IMR-90 (cell line): ENCODE measurements around the gene OTUD5. TPM values are rescaled to one million over a fixed set of nuclear protein-coding genes. Genes with fewer than 3 reads are reported as not detected.

Source experiments
- ATAC-seq: fragments of 200-7000 bp; cut with Tn5 transposase; 2 replicates; pipeline ENCODE4 v1.9.1; 2020; ENCODE audit warnings: low read depth, mild to moderate bottlenecking, moderate library complexity
- BruUV-seq: library from RNA; stranded (reverse); fragments of 400-500 nt; replicated peaks from 2 replicates; lab custom pipeline; 2021; lab: Mats Ljungman, UMichigan
- CTCF ChIA-PET: fragments of 300-600 bp; formaldehyde crosslinking; extraction: SDS; loops from one replicate; lab custom pipeline; 2021; ENCODE audit warnings: antibody characterized with exemption; lab: Yijun Ruan, JAX
- POLR2A ChIA-PET: fragments of 300-600 bp; sonication (Branson Sonifier 250); formaldehyde crosslinking; loops from one replicate; lab custom pipeline; 2022; ENCODE audit warnings: antibody characterized with exemption; ENCODE audit not compliant: unreplicated experiment; lab: Charles Lee
- DNase-seq: peaks from one replicate; pipeline ENCODE4 v3.0.0; 2013
- H2AFZ ChIP-seq: replicated peaks from 2 replicates; pipeline ENCODE3; 2013; ENCODE audit warnings: low read length, mild to moderate bottlenecking; ENCODE audit not compliant: poor library complexity
- H2AK5ac ChIP-seq: 2 replicates; pipeline ENCODE4 v1.6.1; 2013; ENCODE audit warnings: low read depth, low read length, inconsistent platforms
- H2AK9ac ChIP-seq: replicated peaks from 2 replicates; pipeline ENCODE3; 2013; ENCODE audit warnings: mild to moderate bottlenecking, low read depth, low read length, moderate library complexity; ENCODE audit not compliant: poor library complexity
- H2BK120ac ChIP-seq: 2 replicates; pipeline ENCODE4 v1.6.1; 2013; ENCODE audit warnings: low read depth, low read length, inconsistent platforms
- H2BK15ac ChIP-seq: 3 replicates; pipeline ENCODE4 v1.6.1; 2013; ENCODE audit warnings: low read depth, low read length, inconsistent platforms
- H2BK20ac ChIP-seq: 2 replicates; pipeline ENCODE4 v1.6.1; 2013; ENCODE audit warnings: low read depth, mild to moderate bottlenecking, inconsistent platforms, low read length, moderate library complexity
- H2BK5ac ChIP-seq: 2 replicates; pipeline ENCODE4 v1.6.1; 2013; ENCODE audit warnings: mild to moderate bottlenecking, low read depth, low read length, inconsistent platforms; ENCODE audit not compliant: poor library complexity, severe bottlenecking
- H3K14ac ChIP-seq: replicated peaks from 2 replicates; pipeline ENCODE4 v1.6.1; 2013; ENCODE audit warnings: low read depth, low read length, inconsistent platforms
- H3K18ac ChIP-seq: 2 replicates; pipeline ENCODE4 v1.6.1; 2013; ENCODE audit warnings: low read depth, low read length, control low read depth
- H3K23ac ChIP-seq: 2 replicates; pipeline ENCODE4 v1.6.1; 2013; ENCODE audit warnings: low read depth, low read length, inconsistent platforms
- H3K27ac ChIP-seq: 2 replicates; pipeline ENCODE4 v1.5.1; 2013; ENCODE audit warnings: mild to moderate bottlenecking, control low read depth, low read length; ENCODE audit not compliant: insufficient read depth
- H3K27me3 ChIP-seq: 2 replicates; pipeline ENCODE4 v1.6.1; 2013; ENCODE audit warnings: low read length; ENCODE audit not compliant: control insufficient read depth, insufficient read depth
- H3K36me3 ChIP-seq: 2 replicates; pipeline ENCODE4 v1.6.1; 2013; ENCODE audit warnings: low read length, mixed read lengths; ENCODE audit not compliant: control insufficient read depth, insufficient read depth
- H3K4ac ChIP-seq: 2 replicates; pipeline ENCODE4 v1.6.1; 2013; ENCODE audit warnings: low read depth, low read length, inconsistent platforms
- H3K4me1 ChIP-seq: 2 replicates; pipeline ENCODE4 v1.6.1; 2013; ENCODE audit warnings: low read length, mixed read lengths; ENCODE audit not compliant: control insufficient read depth, insufficient read depth
- H3K4me2 ChIP-seq: 2 replicates; pipeline ENCODE4 v1.6.1; 2013; ENCODE audit warnings: low read depth, mild to moderate bottlenecking, control low read depth, low read length, moderate library complexity
- H3K4me3 ChIP-seq: 2 replicates; pipeline ENCODE4 v1.5.1; 2013; ENCODE audit warnings: low read depth, mild to moderate bottlenecking, control low read depth, low read length, moderate library complexity; ENCODE audit not compliant: insufficient read depth
- H3K56ac ChIP-seq: 2 replicates; pipeline ENCODE4 v1.6.1; 2013; ENCODE audit warnings: low read length, inconsistent platforms; ENCODE audit not compliant: insufficient read depth; ENCODE audit errors: extremely low read depth
- H3K79me1 ChIP-seq, 2 experiments: 2 replicates each; pipeline ENCODE4 v1.6.1; 2013; ENCODE audit warnings: low read length in 2 of 2, inconsistent platforms in 1 of 2, low read depth in 1 of 2
- H3K9ac ChIP-seq: 2 replicates; pipeline ENCODE4 v1.6.1; 2013; ENCODE audit warnings: low read depth, low read length, control low read depth
- H3K9me1 ChIP-seq: 2 replicates; pipeline ENCODE4 v1.6.1; 2013; ENCODE audit warnings: low read length, inconsistent platforms; ENCODE audit not compliant: insufficient read depth
- H3K9me3 ChIP-seq: 2 replicates; pipeline ENCODE4 v1.6.1; 2013; ENCODE audit warnings: low read length; ENCODE audit not compliant: control insufficient read depth, insufficient read depth
- H4K20me1 ChIP-seq: 2 replicates; pipeline ENCODE4 v1.6.1; 2013; ENCODE audit warnings: low read length, inconsistent platforms; ENCODE audit not compliant: insufficient read depth
- H4K5ac ChIP-seq: 2 replicates; pipeline ENCODE4 v1.6.1; 2013; ENCODE audit warnings: mild to moderate bottlenecking, low read depth, low read length, control low read depth
- H4K8ac ChIP-seq, 2 experiments: 2 replicates each; pipeline ENCODE4 v1.6.1; 2013; ENCODE audit warnings: low read depth in 2 of 2, low read length in 2 of 2, control low read depth in 1 of 2, inconsistent platforms in 1 of 2
- H4K91ac ChIP-seq: 2 replicates; pipeline ENCODE4 v1.6.1; 2013; ENCODE audit warnings: low read depth, low read length, inconsistent platforms; ENCODE audit not compliant: insufficient read depth
- BHLHE40 ChIP-seq: fragments of 150-350 bp; IDR thresholded peaks from 2 replicates; pipeline ENCODE4 v1.6.1; 2016; ENCODE audit warnings: mild to moderate bottlenecking, low read depth, low read length
- CEBPB ChIP-seq: IDR thresholded peaks from 2 replicates; pipeline ENCODE4 v1.6.1; 2012; ENCODE audit warnings: low read depth, low read length, improper control_type of control experiment
- CTCF ChIP-seq: conservative IDR thresholded peaks from 2 replicates; pipeline ENCODE4 v1.5.1; 2012; ENCODE audit warnings: mild to moderate bottlenecking, low read depth, low read length, improper control_type of control experiment
- ELK1 ChIP-seq: fragments of 150-350 bp; IDR thresholded peaks from 2 replicates; pipeline ENCODE4 v1.6.1; 2016; ENCODE audit warnings: low read depth, mild to moderate bottlenecking, low read length, moderate library complexity, borderline replicate concordance
- FOS ChIP-seq: fragments of 150-350 bp; IDR thresholded peaks from 2 replicates; pipeline ENCODE4 v1.6.1; 2016; ENCODE audit warnings: low read depth, low read length
- MAFK ChIP-seq: IDR thresholded peaks from 2 replicates; pipeline ENCODE4 v1.6.1; 2012; ENCODE audit warnings: low read depth, low read length, improper control_type of control experiment
- MAZ ChIP-seq: IDR thresholded peaks from 2 replicates; pipeline ENCODE4 v1.6.1; 2012; ENCODE audit warnings: low read depth, mild to moderate bottlenecking, low read length, improper control_type of control experiment, moderate library complexity, borderline replicate concordance
- MXI1 ChIP-seq: IDR thresholded peaks from 2 replicates; pipeline ENCODE4 v1.6.1; 2012; ENCODE audit warnings: low read depth, mild to moderate bottlenecking, low read length, moderate library complexity, borderline replicate concordance
- NFE2L2 ChIP-seq: fragments of 150-350 bp; IDR thresholded peaks from 2 replicates; pipeline ENCODE4 v1.6.1; 2016; ENCODE audit warnings: low read depth, mild to moderate bottlenecking, low read length
- RAD21 ChIP-seq: IDR thresholded peaks from 2 replicates; pipeline ENCODE4 v1.6.1; 2012; ENCODE audit warnings: low read length, improper control_type of control experiment
- RCOR1 ChIP-seq: IDR thresholded peaks from 2 replicates; pipeline ENCODE4 v1.6.1; 2012; ENCODE audit warnings: mild to moderate bottlenecking, low read length, improper control_type of control experiment; ENCODE audit not compliant: insufficient replicate concordance
- RFX5 ChIP-seq: IDR thresholded peaks from 2 replicates; pipeline ENCODE4 v1.8.0; 2012; ENCODE audit warnings: low read depth, mild to moderate bottlenecking, low read length, moderate library complexity
- SMC3 ChIP-seq: fragments of 150-350 bp; IDR thresholded peaks from 2 replicates; pipeline ENCODE4 v1.6.1; 2016; ENCODE audit warnings: low read depth, mild to moderate bottlenecking, antibody characterized with exemption, low read length, moderate library complexity
- USF2 ChIP-seq: fragments of 150-350 bp; IDR thresholded peaks from 2 replicates; pipeline ENCODE4 v1.6.1; 2017; ENCODE audit warnings: mild to moderate bottlenecking, antibody characterized with exemption, low read length, low read depth
- WGBS, 2 experiments: methylation state at CpG; one replicate each; pipeline versions ENCODE4 v1.1.5 to v1.1.7; 2013; ENCODE audit warnings: missing lambda C conversion rate in 2 of 2; ENCODE audit not compliant: insufficient read length in 1 of 2; ENCODE audit errors: extremely low coverage in 2 of 2; 5-methylcytosine and 5-hydroxymethylcytosine counted together
- dilution Hi-C: fragments of 300-500 bp; cut with HindIII; formaldehyde crosslinking; loops from one replicate; pipeline ENCODE4 v1.14.3; 2018; ENCODE audit warnings: low sequenced_read_pairs; ENCODE audit not compliant: unreplicated experiment
- in situ Hi-C: fragments of 300-500 bp; cut with MboI; formaldehyde crosslinking; loops from 3 replicates; pipeline ENCODE4 v1.14.3; 2019; ENCODE audit warnings: low sequenced_read_pairs, inconsistent platforms, mixed read lengths
- intact Hi-C: fragments of 100-400 bp; cut with micrococcal nuclease; formaldehyde crosslinking; loops from 2 replicates; pipeline ENCODE4 v1.10.0; 2022
- polyA plus RNA-seq, 3 experiments: library from polyadenylated mRNA; depleted of rRNA; stranded (reverse); fragments of >200 nt; gene quantifications; 2 replicates each; pipeline ENCODE4 v1.2.3, GENCODE V29; 2012; ENCODE audit warnings: low replicate concordance in 1 of 3
- total RNA-seq: library from RNA; depleted of rRNA; stranded (reverse); fragments of >200 nt; gene quantifications from 2 replicates; pipeline ENCODE4 v1.2.3, GENCODE V29; 2012

Gene OTUD5
- total and polyA plus RNA-seq, 2 of the 4 experiments (the other 2 are of a cell fraction) = 30.6 to 50.4 TPM

- Histone ChIP-seq H2BK5ac (no peak overlapping the region), H3K4me3 (no peak overlapping the region), H3K9ac (no peak overlapping the region), H3K4me2 (no peak overlapping the region), H3K18ac (no peak overlapping the region), H2AFZ (no peak overlapping the region), H3K23ac (no peak overlapping the region), H4K91ac (no peak overlapping the region), H3K4me1 (0 out of 2 replicates have a peak, but pooled peaks cover under 1% of the 10 kb centered on the region), H3K14ac (no peak overlapping the region), H2BK15ac (no peak overlapping the region), H3K79me1 (peaks cover 0 to 14% of the 10 kb centered on the region in 2 experiments; a peak in 1 of 4 replicates), H4K20me1 (peaks cover 2% of the 10 kb centered on the region), H2BK120ac (no peak overlapping the region), H4K5ac (no peak overlapping the region), H2BK20ac (no peak overlapping the region), H3K27ac (no peak overlapping the region), H3K36me3 (peaks cover 23% of the 10 kb centered on the region), H2AK5ac (no peak overlapping the region), H3K9me3 (no peaks in the 10 kb centered on the region; the same call in 1 of the 2 replicates), H3K9me1 (peaks cover 2% of the 10 kb centered on the region; the same call in 1 of the 2 replicates), H3K4ac (no peak overlapping the region), H2AK9ac (no peak overlapping the region), H4K8ac (no peak overlapping the region), H3K56ac (no peak overlapping the region), H3K27me3 (no peaks in the 10 kb centered on the region)
- CTCF ChIA-PET = no interaction called here
- WGBS, 2 experiments = 83% methylated on average over 10 of the region's 14 CpGs; no CpG with 5 or more reads in 1 of the 2 experiments
- ATAC-seq = no peak
- in situ Hi-C loops (no loop called here), dilution Hi-C loops (no loop called here), intact Hi-C loops (no loop called here)
- POLR2A ChIA-PET = no interaction called here
- no TSS peak for BruUV-seq
- DNase-seq = no peak
- TF ChIP-seq NFE2L2 (no peak), CTCF (no peak), MAFK (no peak), SMC3 (no peak), CEBPB (no peak), MXI1 (no peak), FOS (no peak), MAZ (no peak), USF2 (no peak), RFX5 (no peak), ELK1 (no peak), RCOR1 (no peak), RAD21 (no peak), BHLHE40 (no peak)
Measured at GRCh38 chrX:48904626-48905025, 52.8 kb downstream of the OTUD5 start.
